ENCODE data around the gene EP400.
"Not testable (repeated sequence)": the region's sequence is repeated elsewhere in the genome, so short reads cannot be mapped to it uniquely, and the experiment has no call there.

The EP400 gene

GRCh38 chr12:132078190-132078589 lies 128.4 kb downstream of the EP400 start:
- DNase-seq (ENCODE audit: low read depth, low spot score): peak; percentile 61
- CTCF ChIA-PET: no interaction called here
- POLR2A ChIA-PET: no interaction called here
- H3K4me3 ChIP-seq (ENCODE audit: low read depth, low read length): no peak overlapping the region
- TF ChIP-seq CTCF (IDR thresholded peaks at IDR 0.05; ENCODE audit: insufficient read depth, low read length, missing control alignments): no peak

- CTCF ChIA-PET: no interaction called here
- no peak for TF ChIP-seq CTCF (IDR thresholded peaks at IDR 0.05; ENCODE audit: insufficient read depth, low read length, missing control alignments)
- no peak for DNase-seq (ENCODE audit: low read depth, low spot score)
- no peak overlapping the region for H3K4me3 ChIP-seq (ENCODE audit: low read depth, low read length)
- POLR2A ChIA-PET: no interaction called here
These were observed 129.5 kb downstream of the EP400 start for GRCh38 chr12:132079200-132079599.

GRCh38 chr12:132079695-132080094 lies 130.0 kb downstream of the EP400 start:
- POLR2A ChIA-PET: no interaction called here
- CTCF ChIA-PET: no interaction called here
- DNase-seq (ENCODE audit: low read depth, low spot score): no peak
- TF ChIP-seq CTCF (IDR thresholded peaks at IDR 0.05; ENCODE audit: insufficient read depth, low read length, missing control alignments): no peak
- no peak overlapping the region for H3K4me3 ChIP-seq (ENCODE audit: low read depth, low read length)

- DNase-seq (ENCODE audit: low read depth, low spot score); POLR2A ChIA-PET; H3K4me3 ChIP-seq (ENCODE audit: low read depth, low read length); CTCF ChIA-PET: not testable (repeated sequence)
These were observed 130.8 kb downstream of the EP400 start for GRCh38 chr12:132080515-132080914.

- TF ChIP-seq CTCF (IDR thresholded peaks at IDR 0.05; ENCODE audit: insufficient read depth, low read length, missing control alignments): no peak
- ChIA-PET CTCF (no interaction called here), POLR2A (no interaction called here)
- no peak for DNase-seq (ENCODE audit: low read depth, low spot score)
- no peak overlapping the region for H3K4me3 ChIP-seq (ENCODE audit: low read depth, low read length)
These were observed 131.7 kb downstream of the EP400 start for GRCh38 chr12:132081423-132081822.

- peak overlapping the region; percentile 60 for H3K4me3 ChIP-seq (ENCODE audit: low read depth, low read length)
- TF ChIP-seq CTCF (IDR thresholded peaks at IDR 0.05; ENCODE audit: insufficient read depth, low read length, missing control alignments): no peak
- DNase-seq (ENCODE audit: low read depth, low spot score): no peak
- POLR2A ChIA-PET: interaction anchor here (0.5 kb wide), 1 partner anchor 354 kb away, joined by 4 read pairs; no protein-coding TSS in a partner anchor
- CTCF ChIA-PET: no interaction called here
These were observed 133.8 kb downstream of the EP400 start for GRCh38 chr12:132083614-132083940.

GRCh38 chr12:132083941-132084620 lies 134.3 kb downstream of the EP400 start:
- ChIA-PET POLR2A (interaction anchor here (0.5 kb wide), 1 partner anchor 355 kb away, joined by 4 read pairs; no protein-coding TSS in a partner anchor), CTCF (no interaction called here)
- TF ChIP-seq CTCF (IDR thresholded peaks at IDR 0.05; ENCODE audit: insufficient read depth, low read length, missing control alignments): no peak
- H3K4me3 ChIP-seq (ENCODE audit: low read depth, low read length): peak overlapping the region; percentile 86
- DNase-seq (ENCODE audit: low read depth, low spot score): no peak
